Keratinocyte (primary cell): ENCODE results near the gene DNPH1. TPM values are rescaled to one million over a fixed set of nuclear protein-coding genes. Genes with fewer than 3 reads are reported as not detected.

ENCODE experiments used
- DNase-seq: peaks from one replicate; pipeline ENCODE4 v3.0.0-alpha.2; 2011; ENCODE audit warnings: low read depth, missing footprints, low spot score
- FAIRE-seq: peaks from 2 replicates; lab custom pipeline; 2011; peaks lifted over from hg19 to GRCh38; lab: Jason Lieb, UNC
- H2AFZ ChIP-seq: 2 replicates; pipeline ENCODE4 v1.6.0; 2012; ENCODE audit warnings: low read length, control low read depth, inconsistent platforms; ENCODE audit not compliant: control insufficient read depth
- H3K27ac ChIP-seq: 2 replicates; pipeline ENCODE4 v1.5.1; 2011; ENCODE audit warnings: low read length; ENCODE audit not compliant: control insufficient read depth, insufficient read depth
- H3K27me3 ChIP-seq: 3 replicates; pipeline ENCODE4 v1.6.0; 2011; ENCODE audit warnings: low read length; ENCODE audit not compliant: control insufficient read depth, insufficient read depth; ENCODE audit errors: extremely low read depth
- H3K36me3 ChIP-seq, 2 experiments: 2 replicates in 1 of 2; 3 replicates in 1 of 2; pipeline ENCODE4 v1.5.1; 2011; ENCODE audit warnings: low read length in 2 of 2, mild to moderate bottlenecking in 1 of 2; ENCODE audit not compliant: control insufficient read depth in 2 of 2, insufficient read depth in 2 of 2; ENCODE audit errors: extremely low read depth in 1 of 2
- H3K4me1 ChIP-seq: 3 replicates; pipeline ENCODE4 v1.5.1; 2011; ENCODE audit warnings: low read length; ENCODE audit not compliant: control insufficient read depth, insufficient read depth; ENCODE audit errors: extremely low read depth
- H3K4me2 ChIP-seq: 3 replicates; pipeline ENCODE4 v1.6.0; 2011; ENCODE audit warnings: low read depth, low read length; ENCODE audit not compliant: control insufficient read depth, insufficient read depth; ENCODE audit errors: extremely low read depth
- H3K4me3 ChIP-seq, 3 experiments: fragments of 200-600 bp in 1 of 3; sonication (generic) in 1 of 3; 2 replicates in 2 of 3; 3 replicates in 1 of 3; pipeline ENCODE4 v1.5.1; 2011 to 2016; ENCODE audit warnings: low read length in 3 of 3, mild to moderate bottlenecking in 3 of 3, control low read depth in 2 of 3, inconsistent platforms in 1 of 3, low read depth in 1 of 3, mixed read lengths in 1 of 3, mixed run types in 1 of 3, moderate library complexity in 1 of 3; ENCODE audit not compliant: control insufficient read depth in 2 of 3, insufficient read depth in 2 of 3; ENCODE audit errors: extremely low read depth in 1 of 3
- H3K79me2 ChIP-seq: 2 replicates; pipeline ENCODE4 v1.6.0; 2012; ENCODE audit warnings: low read length; ENCODE audit not compliant: control insufficient read depth, insufficient read depth
- H3K9ac ChIP-seq: 3 replicates; pipeline ENCODE4 v1.6.0; 2011; ENCODE audit warnings: low read length; ENCODE audit not compliant: control insufficient read depth, insufficient read depth; ENCODE audit errors: extremely low read depth
- H3K9me1 ChIP-seq: 3 replicates; pipeline ENCODE4 v1.6.0; 2011; ENCODE audit warnings: low read length; ENCODE audit not compliant: control insufficient read depth, insufficient read depth; ENCODE audit errors: extremely low read depth
- H3K9me3 ChIP-seq: 2 replicates; pipeline ENCODE4 v1.5.1; 2012; ENCODE audit warnings: low read depth, low read length; ENCODE audit not compliant: control insufficient read depth
- H4K20me1 ChIP-seq: 3 replicates; pipeline ENCODE4 v1.6.0; 2011; ENCODE audit warnings: low read length; ENCODE audit not compliant: control insufficient read depth, insufficient read depth; ENCODE audit errors: extremely low read depth
- EZH2 ChIP-seq: IDR thresholded peaks from one replicate; pipeline ENCODE4 v1.6.1; 2012; ENCODE audit warnings: inconsistent platforms, mild to moderate bottlenecking, low read length, moderate library complexity
- dilution Hi-C: fragments of 300-500 bp; cut with MboI; formaldehyde crosslinking; loops from one replicate; pipeline ENCODE4 v1.7.0; 2020; ENCODE audit warnings: low sequenced_read_pairs; ENCODE audit not compliant: extremely low pct_ligation_motif_present
- polyA plus RNA-seq, 5 experiments: library from polyadenylated mRNA; depleted of rRNA in 3 of 5; stranded (reverse) in 3 of 5; stranded (forward) in 1 of 5; unstranded in 1 of 5; fragments of >200 nt; gene quantifications; 1 replicate in 1 of 5; 2 replicates in 3 of 5; 3 replicates in 1 of 5; pipeline versions ENCODE4 v1.2.1 to v1.2.3, GENCODE V29; 2011 to 2012; ENCODE audit warnings: missing spikeins in 2 of 5, low read depth in 1 of 5, low replicate concordance in 1 of 5
- TF ChIP-seq, protein P1 (sequence below), 3 experiments: IDR thresholded peaks in 1 of 3; conservative IDR thresholded peaks in 1 of 3; optimal IDR thresholded peaks in 1 of 3; 2 replicates in 2 of 3; 3 replicates in 1 of 3; pipeline versions ENCODE3 to v1.5.1; 2011; ENCODE audit warnings: low read length in 3 of 3, mild to moderate bottlenecking in 3 of 3, moderate library complexity in 2 of 3, control low read depth in 1 of 3, inconsistent platforms in 1 of 3; ENCODE audit not compliant: insufficient read depth in 2 of 3; ENCODE audit errors: extremely low read depth in 1 of 3

Gene DNPH1
- polyA plus RNA-seq, 1 donor (not counting 4 experiments of a cell fraction or from before 2014, with no cell fraction given) = 73.9 TPM

DNA sequence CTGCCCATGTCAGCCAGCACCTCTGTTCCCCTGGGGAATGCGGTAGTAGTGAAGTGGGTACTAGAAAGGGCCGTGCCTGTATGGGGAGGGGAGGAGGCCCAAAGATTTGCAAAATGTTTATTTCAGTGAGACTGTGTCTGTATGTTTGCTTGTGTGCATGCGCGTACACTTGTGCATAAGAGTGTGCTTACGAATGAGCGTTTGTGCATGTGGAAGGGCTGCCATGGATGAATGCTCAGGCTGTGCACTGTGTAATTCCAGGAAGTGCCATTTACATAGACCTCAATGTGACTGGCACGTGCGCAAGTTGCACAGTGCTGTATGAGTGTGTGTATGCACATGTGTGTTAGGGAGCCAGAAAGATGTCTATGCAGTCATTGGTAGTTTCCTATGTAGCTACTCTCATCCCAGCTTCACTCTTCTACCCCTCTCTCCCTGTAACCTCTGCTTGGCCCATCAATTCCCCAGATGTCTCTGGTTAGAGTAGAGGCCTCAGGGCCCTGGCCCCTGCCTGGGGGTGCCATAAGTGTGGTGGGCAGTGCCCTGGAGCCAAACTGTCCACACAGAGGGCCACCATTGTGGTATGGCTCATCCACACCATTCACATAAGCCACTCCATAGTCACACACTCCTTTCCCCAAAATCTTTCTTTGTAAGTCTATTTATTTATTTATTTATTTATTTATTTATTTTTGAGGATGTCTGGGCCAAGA lies 42.0 kb upstream of the DNPH1 start:
- dilution Hi-C loops = no loop called here
- H3K27ac ChIP-seq = no peak overlapping the region
- no peak overlapping the region for H3K4me2 ChIP-seq
- peaks cover 5% of the 10 kb centered on the region for H3K4me1 ChIP-seq
- no peak for DNase-seq
- H3K4me3 ChIP-seq = no peak overlapping the region
- no peak overlapping the region for H2AFZ ChIP-seq
- H3K36me3 ChIP-seq = no peaks in the 10 kb centered on the region
- no peak overlapping the region for H3K9ac ChIP-seq
- no peaks in the 10 kb centered on the region for H3K79me2 ChIP-seq
- peaks cover 57% of the 10 kb centered on the region for H3K27me3 ChIP-seq
- no peaks in the 10 kb centered on the region for H3K9me1 ChIP-seq
- no peaks in the 10 kb centered on the region for H4K20me1 ChIP-seq
- H3K9me3 ChIP-seq = no peaks in the 10 kb centered on the region
- no peak for TF ChIP-seq EZH2
- TF ChIP-seq, protein P1, sequence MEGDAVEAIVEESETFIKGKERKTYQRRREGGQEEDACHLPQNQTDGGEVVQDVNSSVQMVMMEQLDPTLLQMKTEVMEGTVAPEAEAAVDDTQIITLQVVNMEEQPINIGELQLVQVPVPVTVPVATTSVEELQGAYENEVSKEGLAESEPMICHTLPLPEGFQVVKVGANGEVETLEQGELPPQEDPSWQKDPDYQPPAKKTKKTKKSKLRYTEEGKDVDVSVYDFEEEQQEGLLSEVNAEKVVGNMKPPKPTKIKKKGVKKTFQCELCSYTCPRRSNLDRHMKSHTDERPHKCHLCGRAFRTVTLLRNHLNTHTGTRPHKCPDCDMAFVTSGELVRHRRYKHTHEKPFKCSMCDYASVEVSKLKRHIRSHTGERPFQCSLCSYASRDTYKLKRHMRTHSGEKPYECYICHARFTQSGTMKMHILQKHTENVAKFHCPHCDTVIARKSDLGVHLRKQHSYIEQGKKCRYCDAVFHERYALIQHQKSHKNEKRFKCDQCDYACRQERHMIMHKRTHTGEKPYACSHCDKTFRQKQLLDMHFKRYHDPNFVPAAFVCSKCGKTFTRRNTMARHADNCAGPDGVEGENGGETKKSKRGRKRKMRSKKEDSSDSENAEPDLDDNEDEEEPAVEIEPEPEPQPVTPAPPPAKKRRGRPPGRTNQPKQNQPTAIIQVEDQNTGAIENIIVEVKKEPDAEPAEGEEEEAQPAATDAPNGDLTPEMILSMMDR (optimal IDR thresholded peaks at IDR 0.05 in 1 of 3, IDR thresholded peaks at IDR 0.05 in 1 of 3, conservative IDR thresholded peaks at IDR 0.05 in 1 of 3; ENCODE audit: extremely low read depth in 1 of 3, insufficient read depth in 2 of 3, low read length in 3 of 3) = no peak
- no peak for FAIRE-seq

DNA sequence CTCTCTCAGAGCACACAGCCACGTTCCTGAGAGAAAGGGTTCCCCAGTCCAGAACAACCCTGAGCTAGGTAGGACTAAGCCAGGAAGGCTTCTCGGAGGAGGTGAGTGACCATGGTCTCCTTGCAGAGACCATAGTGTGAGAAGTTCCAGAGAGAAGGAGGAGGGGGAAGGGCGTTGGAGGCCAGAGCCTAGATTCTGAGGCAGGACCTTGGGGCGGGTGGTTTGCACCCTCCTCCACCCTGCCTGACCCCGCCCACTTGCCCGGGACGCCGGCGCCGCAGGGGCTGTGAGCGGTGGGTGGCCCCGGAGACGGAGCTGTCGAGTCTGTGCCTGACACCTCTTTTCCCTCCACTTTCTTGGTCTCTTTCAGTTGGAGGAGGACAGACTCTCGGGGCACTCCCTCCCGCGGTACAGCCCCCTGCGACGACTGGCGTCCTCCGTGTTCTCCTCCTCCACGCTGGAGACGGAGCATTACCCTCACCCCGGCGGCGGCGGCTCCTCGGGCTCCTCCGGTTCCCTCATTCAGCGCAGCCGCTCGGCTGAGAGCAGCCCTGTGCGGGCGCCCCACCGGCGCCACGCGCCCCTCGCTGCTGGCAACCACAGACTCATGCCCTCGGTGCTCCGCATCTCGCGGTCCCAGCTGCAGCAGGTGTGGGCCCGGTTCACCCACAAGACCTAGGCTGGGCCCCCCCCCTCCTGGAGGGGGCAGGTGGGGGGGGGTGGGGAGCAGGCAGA lies 40.2 kb upstream of the DNPH1 start:
- no peaks in the 10 kb centered on the region for H3K79me2 ChIP-seq
- peaks cover 39% of the 10 kb centered on the region for H3K27me3 ChIP-seq
- H3K9me1 ChIP-seq = no peaks in the 10 kb centered on the region
- no peaks in the 10 kb centered on the region for H3K36me3 ChIP-seq
- DNase-seq (no peak), FAIRE-seq (no peak)
- dilution Hi-C loops = no loop called here
- TF ChIP-seq EZH2 = no peak
- TF ChIP-seq, protein P1 (optimal IDR thresholded peaks at IDR 0.05 in 1 of 3, IDR thresholded peaks at IDR 0.05 in 1 of 3, conservative IDR thresholded peaks at IDR 0.05 in 1 of 3; ENCODE audit: extremely low read depth in 1 of 3, insufficient read depth in 2 of 3, low read length in 3 of 3) = no peak
- peak overlapping the region; percentile 82 for H3K4me2 ChIP-seq
- no peak overlapping the region for H3K9ac ChIP-seq
- H3K4me3 ChIP-seq = peak overlapping the region in 2 of 3 experiments; percentile 19 to 41
- H3K9me3 ChIP-seq = no peaks in the 10 kb centered on the region
- H3K27ac ChIP-seq = no peak overlapping the region
- peaks cover 5% of the 10 kb centered on the region for H3K4me1 ChIP-seq
- H4K20me1 ChIP-seq = no peaks in the 10 kb centered on the region
- peak overlapping the region; percentile 59 for H2AFZ ChIP-seq
